Panc1 (cell line): ENCODE data around the gene SERHL2.

Experiments used
- POLR2AphosphoS5 ChIP-seq: IDR thresholded peaks from 2 replicates; pipeline ENCODE4 v1.6.1; 2012; ENCODE audit warnings: mild to moderate bottlenecking, low read depth, low read length, moderate library complexity
- SIN3A ChIP-seq: IDR thresholded peaks from 2 replicates; pipeline ENCODE4 v1.6.1; 2012; ENCODE audit warnings: low read depth, mild to moderate bottlenecking, low read length, moderate library complexity, borderline replicate concordance; ENCODE audit not compliant: insufficient read depth
- TCF7L2 ChIP-seq: IDR thresholded peaks from 2 replicates; pipeline ENCODE4 v1.6.1; 2011; ENCODE audit warnings: mild to moderate bottlenecking, low read depth, low read length, inconsistent platforms
- TF ChIP-seq, protein P1 (sequence below): fragments of 450-650 bp; IDR thresholded peaks from 2 replicates; pipeline ENCODE4 v1.5.1; 2017; ENCODE audit warnings: mild to moderate bottlenecking
- TF ChIP-seq, protein P2 (sequence below), 2 experiments: IDR thresholded peaks; 2 replicates each; pipeline ENCODE4 v1.6.1; 2011 to 2012; ENCODE audit warnings: low read depth in 2 of 2, control low read depth in 1 of 2, low read length in 1 of 2, mild to moderate bottlenecking in 1 of 2, moderate library complexity in 1 of 2; ENCODE audit not compliant: insufficient read depth in 1 of 2

DNA sequence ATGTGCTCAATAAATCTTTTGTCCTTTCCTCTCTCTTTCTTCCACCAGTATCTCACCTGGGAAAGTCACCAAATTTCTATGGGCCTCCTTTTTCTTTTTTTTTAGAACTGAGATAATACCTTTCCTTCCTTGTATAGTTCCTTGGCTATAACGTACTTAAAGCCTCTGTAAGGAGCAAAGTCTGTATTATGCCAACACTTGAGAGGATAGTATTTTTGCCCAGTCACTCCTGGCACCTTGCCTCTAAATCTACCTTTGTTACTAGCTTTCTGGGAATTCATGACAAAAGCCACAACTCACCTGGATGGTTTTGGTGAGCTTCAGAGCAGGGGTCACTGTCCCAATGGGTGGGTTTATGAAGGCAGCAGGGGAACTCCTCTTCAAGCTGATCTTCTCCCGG is 48.7 kb downstream of the SERHL2 start:
- TF ChIP-seq, protein P1, sequence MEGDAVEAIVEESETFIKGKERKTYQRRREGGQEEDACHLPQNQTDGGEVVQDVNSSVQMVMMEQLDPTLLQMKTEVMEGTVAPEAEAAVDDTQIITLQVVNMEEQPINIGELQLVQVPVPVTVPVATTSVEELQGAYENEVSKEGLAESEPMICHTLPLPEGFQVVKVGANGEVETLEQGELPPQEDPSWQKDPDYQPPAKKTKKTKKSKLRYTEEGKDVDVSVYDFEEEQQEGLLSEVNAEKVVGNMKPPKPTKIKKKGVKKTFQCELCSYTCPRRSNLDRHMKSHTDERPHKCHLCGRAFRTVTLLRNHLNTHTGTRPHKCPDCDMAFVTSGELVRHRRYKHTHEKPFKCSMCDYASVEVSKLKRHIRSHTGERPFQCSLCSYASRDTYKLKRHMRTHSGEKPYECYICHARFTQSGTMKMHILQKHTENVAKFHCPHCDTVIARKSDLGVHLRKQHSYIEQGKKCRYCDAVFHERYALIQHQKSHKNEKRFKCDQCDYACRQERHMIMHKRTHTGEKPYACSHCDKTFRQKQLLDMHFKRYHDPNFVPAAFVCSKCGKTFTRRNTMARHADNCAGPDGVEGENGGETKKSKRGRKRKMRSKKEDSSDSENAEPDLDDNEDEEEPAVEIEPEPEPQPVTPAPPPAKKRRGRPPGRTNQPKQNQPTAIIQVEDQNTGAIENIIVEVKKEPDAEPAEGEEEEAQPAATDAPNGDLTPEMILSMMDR, result no peak
- TF ChIP-seq, protein P2, sequence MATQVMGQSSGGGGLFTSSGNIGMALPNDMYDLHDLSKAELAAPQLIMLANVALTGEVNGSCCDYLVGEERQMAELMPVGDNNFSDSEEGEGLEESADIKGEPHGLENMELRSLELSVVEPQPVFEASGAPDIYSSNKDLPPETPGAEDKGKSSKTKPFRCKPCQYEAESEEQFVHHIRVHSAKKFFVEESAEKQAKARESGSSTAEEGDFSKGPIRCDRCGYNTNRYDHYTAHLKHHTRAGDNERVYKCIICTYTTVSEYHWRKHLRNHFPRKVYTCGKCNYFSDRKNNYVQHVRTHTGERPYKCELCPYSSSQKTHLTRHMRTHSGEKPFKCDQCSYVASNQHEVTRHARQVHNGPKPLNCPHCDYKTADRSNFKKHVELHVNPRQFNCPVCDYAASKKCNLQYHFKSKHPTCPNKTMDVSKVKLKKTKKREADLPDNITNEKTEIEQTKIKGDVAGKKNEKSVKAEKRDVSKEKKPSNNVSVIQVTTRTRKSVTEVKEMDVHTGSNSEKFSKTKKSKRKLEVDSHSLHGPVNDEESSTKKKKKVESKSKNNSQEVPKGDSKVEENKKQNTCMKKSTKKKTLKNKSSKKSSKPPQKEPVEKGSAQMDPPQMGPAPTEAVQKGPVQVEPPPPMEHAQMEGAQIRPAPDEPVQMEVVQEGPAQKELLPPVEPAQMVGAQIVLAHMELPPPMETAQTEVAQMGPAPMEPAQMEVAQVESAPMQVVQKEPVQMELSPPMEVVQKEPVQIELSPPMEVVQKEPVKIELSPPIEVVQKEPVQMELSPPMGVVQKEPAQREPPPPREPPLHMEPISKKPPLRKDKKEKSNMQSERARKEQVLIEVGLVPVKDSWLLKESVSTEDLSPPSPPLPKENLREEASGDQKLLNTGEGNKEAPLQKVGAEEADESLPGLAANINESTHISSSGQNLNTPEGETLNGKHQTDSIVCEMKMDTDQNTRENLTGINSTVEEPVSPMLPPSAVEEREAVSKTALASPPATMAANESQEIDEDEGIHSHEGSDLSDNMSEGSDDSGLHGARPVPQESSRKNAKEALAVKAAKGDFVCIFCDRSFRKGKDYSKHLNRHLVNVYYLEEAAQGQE (IDR thresholded peaks at IDR 0.05; ENCODE audit: insufficient read depth in 1 of 2, low read depth in 2 of 2, low read length in 1 of 2), result no peak
- TF ChIP-seq POLR2AphosphoS5, result no peak
- TF ChIP-seq SIN3A, result no peak
- no peak for TF ChIP-seq TCF7L2
